Hepatocyte (in vitro differentiated cells): ENCODE measurements around the gene ACTR8.

Experiments
- EZH2 ChIP-seq: fragments of 200-600 bp; sonication (generic); IDR thresholded peaks from 2 replicates; pipeline ENCODE4 v1.6.1; 2016; ENCODE audit warnings: antibody characterized with exemption, mild to moderate bottlenecking, borderline replicate concordance
- TF ChIP-seq, protein P1 (sequence below): fragments of 200-600 bp; sonication (generic); IDR thresholded peaks from 2 replicates; pipeline ENCODE4 v1.5.1; 2016; ENCODE audit warnings: antibody characterized with exemption, mild to moderate bottlenecking; ENCODE audit not compliant: poor library complexity

DNA sequence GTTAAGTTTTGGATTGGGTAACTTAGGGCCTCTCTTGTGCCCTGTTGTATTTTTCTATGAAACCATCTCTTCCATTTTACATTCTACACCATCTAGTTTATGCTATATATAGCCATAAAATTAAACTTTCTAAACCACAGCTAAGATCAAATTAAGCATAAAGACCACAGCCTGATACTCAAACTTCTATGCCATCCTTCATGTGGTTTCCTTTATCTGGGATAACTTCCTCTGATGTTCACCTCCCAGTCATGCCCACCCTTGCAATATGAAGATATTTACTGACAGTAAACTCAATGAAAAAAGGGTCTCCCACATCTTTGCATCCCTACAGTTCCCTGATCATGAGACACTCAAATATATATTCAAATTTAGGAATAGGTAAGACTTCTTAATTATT is 5.5 kb upstream of the ACTR8 start:
- TF ChIP-seq, protein P1, sequence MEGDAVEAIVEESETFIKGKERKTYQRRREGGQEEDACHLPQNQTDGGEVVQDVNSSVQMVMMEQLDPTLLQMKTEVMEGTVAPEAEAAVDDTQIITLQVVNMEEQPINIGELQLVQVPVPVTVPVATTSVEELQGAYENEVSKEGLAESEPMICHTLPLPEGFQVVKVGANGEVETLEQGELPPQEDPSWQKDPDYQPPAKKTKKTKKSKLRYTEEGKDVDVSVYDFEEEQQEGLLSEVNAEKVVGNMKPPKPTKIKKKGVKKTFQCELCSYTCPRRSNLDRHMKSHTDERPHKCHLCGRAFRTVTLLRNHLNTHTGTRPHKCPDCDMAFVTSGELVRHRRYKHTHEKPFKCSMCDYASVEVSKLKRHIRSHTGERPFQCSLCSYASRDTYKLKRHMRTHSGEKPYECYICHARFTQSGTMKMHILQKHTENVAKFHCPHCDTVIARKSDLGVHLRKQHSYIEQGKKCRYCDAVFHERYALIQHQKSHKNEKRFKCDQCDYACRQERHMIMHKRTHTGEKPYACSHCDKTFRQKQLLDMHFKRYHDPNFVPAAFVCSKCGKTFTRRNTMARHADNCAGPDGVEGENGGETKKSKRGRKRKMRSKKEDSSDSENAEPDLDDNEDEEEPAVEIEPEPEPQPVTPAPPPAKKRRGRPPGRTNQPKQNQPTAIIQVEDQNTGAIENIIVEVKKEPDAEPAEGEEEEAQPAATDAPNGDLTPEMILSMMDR, result no peak
- no peak for TF ChIP-seq EZH2
